ENCODE results near the gene CCDC97.

DNA sequence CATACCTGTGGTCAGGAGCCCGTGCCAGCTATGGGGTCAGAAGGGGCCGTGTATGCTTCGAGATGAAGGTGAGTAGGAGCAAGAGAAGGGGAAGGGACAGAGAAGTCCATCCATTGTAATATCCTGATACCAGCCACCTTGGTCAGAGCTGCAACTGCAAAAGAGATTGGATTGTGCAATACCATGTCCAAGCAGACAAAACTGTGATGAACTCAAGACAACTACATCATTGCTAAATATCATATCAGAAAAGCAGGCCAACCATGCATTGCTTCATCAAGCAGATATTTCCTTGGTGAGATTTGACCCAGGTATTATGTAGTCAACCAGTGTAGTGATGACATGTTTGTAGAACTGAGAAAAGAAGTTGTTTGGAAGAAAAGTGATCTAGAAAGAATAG, 33.7 kb upstream of the CCDC97 start:
- TF ChIP-seq, protein P1, sequence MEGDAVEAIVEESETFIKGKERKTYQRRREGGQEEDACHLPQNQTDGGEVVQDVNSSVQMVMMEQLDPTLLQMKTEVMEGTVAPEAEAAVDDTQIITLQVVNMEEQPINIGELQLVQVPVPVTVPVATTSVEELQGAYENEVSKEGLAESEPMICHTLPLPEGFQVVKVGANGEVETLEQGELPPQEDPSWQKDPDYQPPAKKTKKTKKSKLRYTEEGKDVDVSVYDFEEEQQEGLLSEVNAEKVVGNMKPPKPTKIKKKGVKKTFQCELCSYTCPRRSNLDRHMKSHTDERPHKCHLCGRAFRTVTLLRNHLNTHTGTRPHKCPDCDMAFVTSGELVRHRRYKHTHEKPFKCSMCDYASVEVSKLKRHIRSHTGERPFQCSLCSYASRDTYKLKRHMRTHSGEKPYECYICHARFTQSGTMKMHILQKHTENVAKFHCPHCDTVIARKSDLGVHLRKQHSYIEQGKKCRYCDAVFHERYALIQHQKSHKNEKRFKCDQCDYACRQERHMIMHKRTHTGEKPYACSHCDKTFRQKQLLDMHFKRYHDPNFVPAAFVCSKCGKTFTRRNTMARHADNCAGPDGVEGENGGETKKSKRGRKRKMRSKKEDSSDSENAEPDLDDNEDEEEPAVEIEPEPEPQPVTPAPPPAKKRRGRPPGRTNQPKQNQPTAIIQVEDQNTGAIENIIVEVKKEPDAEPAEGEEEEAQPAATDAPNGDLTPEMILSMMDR (IDR thresholded peaks at IDR 0.05; ENCODE audit: low read length): no peak
- TF ChIP-seq EZH2phosphoT487 (IDR thresholded peaks at IDR 0.05; ENCODE audit: low read length) (no peak), EZH2 (optimal IDR thresholded peaks at IDR 0.05; ENCODE audit: low read depth, low read length) (no peak)
